SK-N-SH (cell line): ENCODE data around the gene HPCAL4. TPM values are rescaled to one million over a fixed set of nuclear protein-coding genes. Genes with fewer than 3 reads are reported as not detected.

ENCODE experiments used
- CTCF ChIA-PET: fragments of 300-600, 350-600 bp; formaldehyde crosslinking; extraction: SDS; loops from one replicate; lab custom pipeline; 2021; lab: Yijun Ruan, JAX
- POLR2A ChIA-PET: fragments of 350-600 bp; sonication (Branson Sonifier 250); formaldehyde crosslinking; extraction: SDS; loops from one replicate; lab custom pipeline; 2020; ENCODE audit warnings: antibody characterized with exemption, inconsistent platforms; lab: Yijun Ruan, JAX
- DNase-seq: peaks from one replicate; pipeline ENCODE4 v3.0.0; 2012
- H2AFZ ChIP-seq: fragments of 200-600 bp; sonication (generic); 2 replicates; pipeline ENCODE4 v1.8.1; 2016; ENCODE audit warnings: antibody characterized with exemption, mild to moderate bottlenecking, low read depth
- H3F3A ChIP-seq: fragments of 200-600 bp; sonication (generic); replicated peaks from 2 replicates; pipeline ENCODE3; 2016; ENCODE audit warnings: antibody characterized with exemption, mild to moderate bottlenecking; ENCODE audit not compliant: insufficient read depth
- H3K27ac ChIP-seq, 2 experiments: fragments of 200-500 bp in 1 of 2; fragments of 200-600 bp in 1 of 2; sonication (Bioruptor generic) in 1 of 2; sonication (generic), shearing (Covaris generic) in 1 of 2; 2 replicates each; pipeline versions ENCODE4 v1.5.1 to v1.6.1; 2014 to 2016; ENCODE audit warnings: low read depth in 2 of 2, inconsistent platforms in 1 of 2, low read length in 1 of 2, mild to moderate bottlenecking in 1 of 2, mixed read lengths in 1 of 2
- H3K27me3 ChIP-seq: fragments of 200-600 bp; sonication (generic), shearing (Covaris generic); 2 replicates; pipeline ENCODE4 v1.6.1; 2016; ENCODE audit warnings: mixed run types; ENCODE audit not compliant: insufficient read depth
- H3K36me3 ChIP-seq, 2 experiments: fragments of 200-500 bp in 1 of 2; fragments of 200-600 bp in 1 of 2; sonication (Bioruptor generic) in 1 of 2; sonication (generic) in 1 of 2; replicated peaks in 1 of 2; 2 replicates each; pipeline versions ENCODE3 to v1.5.1; 2014 to 2016; ENCODE audit warnings: low read length in 1 of 2, mild to moderate bottlenecking in 1 of 2; ENCODE audit not compliant: insufficient read depth in 2 of 2, control insufficient read depth in 1 of 2
- H3K4me1 ChIP-seq, 2 experiments: fragments of 200-500 bp in 1 of 2; fragments of 200-600 bp in 1 of 2; sonication (Bioruptor generic) in 1 of 2; sonication (generic), shearing (Covaris generic) in 1 of 2; 2 replicates each; pipeline versions ENCODE4 v1.5.1 to v1.6.1; 2014 to 2016; ENCODE audit warnings: low read depth in 1 of 2, low read length in 1 of 2, mixed run types in 1 of 2; ENCODE audit not compliant: insufficient read depth in 2 of 2, control insufficient read depth in 1 of 2
- H3K4me2 ChIP-seq: fragments of 200-600 bp; sonication (generic), shearing (Covaris generic); 2 replicates; pipeline ENCODE4 v1.6.1; 2017; ENCODE audit warnings: mixed run types
- H3K4me3 ChIP-seq, 2 experiments: fragments of 200-500 bp in 1 of 2; fragments of 200-600 bp in 1 of 2; sonication (Bioruptor generic) in 1 of 2; sonication (generic), shearing (Covaris generic) in 1 of 2; 2 replicates each; pipeline versions ENCODE4 v1.5.1 to v1.8.1; 2014 to 2016; ENCODE audit warnings: low read depth in 2 of 2, inconsistent platforms in 1 of 2, low read length in 1 of 2, mild to moderate bottlenecking in 1 of 2, mixed read lengths in 1 of 2, moderate library complexity in 1 of 2
- H3K79me2 ChIP-seq: fragments of 200-600 bp; sonication (generic); 2 replicates; pipeline ENCODE4 v1.8.1; 2017; ENCODE audit warnings: mild to moderate bottlenecking; ENCODE audit not compliant: insufficient read depth
- H3K9ac ChIP-seq: fragments of 200-600 bp; sonication (generic); 2 replicates; pipeline ENCODE4 v1.6.1; 2017; ENCODE audit warnings: mixed run types
- H3K9me2 ChIP-seq: fragments of 200-600 bp; sonication (generic); 2 replicates; pipeline ENCODE4 v1.6.1; 2017; ENCODE audit warnings: mixed run types
- H3K9me3 ChIP-seq: fragments of 200-600 bp; sonication (generic); 2 replicates; pipeline ENCODE4 v1.6.1; 2017; ENCODE audit warnings: mixed run types, mild to moderate bottlenecking, moderate library complexity
- H4K20me1 ChIP-seq: fragments of 200-600 bp; sonication (generic); 2 replicates; pipeline ENCODE4 v1.6.1; 2017; ENCODE audit warnings: mild to moderate bottlenecking, mixed run types; ENCODE audit not compliant: insufficient read depth
- EZH2phosphoT487 ChIP-seq: fragments of 200-600 bp; sonication (generic); IDR thresholded peaks from 2 replicates; pipeline ENCODE4 v1.6.1; 2017; ENCODE audit warnings: low read depth, mixed run types, mild to moderate bottlenecking, antibody characterized with exemption, moderate library complexity, borderline replicate concordance
- FOSL2 ChIP-seq: IDR thresholded peaks from 2 replicates; pipeline ENCODE4 v1.4.0; 2012; ENCODE audit warnings: low read depth, mild to moderate bottlenecking, moderate library complexity, borderline replicate concordance
- FOXJ3 ChIP-seq: sonication (generic); formaldehyde crosslinking; IDR thresholded peaks from 2 replicates; pipeline ENCODE4 v1.5.1; 2020; ENCODE audit warnings: mild to moderate bottlenecking, missing genetic modification reagents
- GABPA ChIP-seq: IDR thresholded peaks from 2 replicates; pipeline ENCODE4 v1.4.0; 2012; ENCODE audit warnings: low read depth, mild to moderate bottlenecking
- MAX ChIP-seq: IDR thresholded peaks from 2 replicates; pipeline ENCODE4 v1.4.0; 2012; ENCODE audit warnings: low read depth
- MXI1 ChIP-seq: IDR thresholded peaks from 2 replicates; pipeline ENCODE4 v1.6.1; 2012; ENCODE audit warnings: mild to moderate bottlenecking, low read depth, low read length, improper control_type of control experiment
- NFIC ChIP-seq: IDR thresholded peaks from 2 replicates; pipeline ENCODE4 v1.4.0; 2012; ENCODE audit warnings: borderline replicate concordance
- PBX3 ChIP-seq: IDR thresholded peaks from 2 replicates; pipeline ENCODE4; 2012
- TCF12 ChIP-seq: IDR thresholded peaks from 2 replicates; pipeline ENCODE4 v1.4.0; 2012
- WGBS: methylation state at CpG from one replicate; pipeline ENCODE4 v1.1.6; 2017; ENCODE audit warnings: low lambda C conversion rate; 5-methylcytosine and 5-hydroxymethylcytosine counted together
- polyA plus RNA-seq, 3 experiments: library from polyadenylated mRNA; depleted of rRNA; stranded (reverse); fragments of >200 nt; gene quantifications; 2 replicates each; pipeline ENCODE4 v1.2.3, GENCODE V29; 2012

HPCAL4 gene
- polyA plus RNA-seq, 1 of the 3 experiments (the other 2 are of a cell fraction) = 0.15 TPM

GRCh38 chr1:39642796-39643195, 48.4 kb downstream of the HPCAL4 start:
- no peaks in the 10 kb centered on the region for H3K9me3 ChIP-seq
- 35% methylated on average over 4 of the region's 4 CpGs for WGBS
- no peaks in the 10 kb centered on the region for H3K27me3 ChIP-seq
- CTCF ChIA-PET = interaction anchor here (2.4 to 3.0 kb wide), 3 partner anchors 16 to 37 kb away, joined by 9 to 12 read pairs (median 10); partner anchors contain the start of gene NT5C1A
- H4K20me1 ChIP-seq = no peaks in the 10 kb centered on the region
- H3K36me3 ChIP-seq = no peaks in the 10 kb centered on the region
- no peak for DNase-seq
- peak overlapping the region; percentile 75; the same call in 1 of the 2 replicates for H2AFZ ChIP-seq
- POLR2A ChIA-PET = no interaction called here
- no peaks in the 10 kb centered on the region for H3K9me2 ChIP-seq
- no peak overlapping the region for H3K4me3 ChIP-seq
- H3K79me2 ChIP-seq = no peaks in the 10 kb centered on the region
- no peak overlapping the region for H3K9ac ChIP-seq
- peak; percentile 30; the same call in 1 of the 2 replicates for TF ChIP-seq FOSL2
- TF ChIP-seq NFIC = peak; percentile 40; the same call in 1 of the 2 replicates
- TF ChIP-seq PBX3 = 0 out of 2 replicates have a peak, but pooled peaks have one; percentile 16
- TF ChIP-seq MAX = no peak
- TF ChIP-seq, all 33 proteins: peak for 3
- Histone ChIP-seq H3F3A (peaks cover 8% of the 10 kb centered on the region), H3K4me2 (0 out of 2 replicates have a peak overlapping the region, but pooled peaks have one; percentile 22), H3K27ac (peak overlapping the region in 1 of 2 experiments; percentile 47; a peak in 2 of 4 replicates), H3K4me1 (peaks cover 4 to 34% of the 10 kb centered on the region in 2 experiments; a peak in 2 of 4 replicates)

DNA sequence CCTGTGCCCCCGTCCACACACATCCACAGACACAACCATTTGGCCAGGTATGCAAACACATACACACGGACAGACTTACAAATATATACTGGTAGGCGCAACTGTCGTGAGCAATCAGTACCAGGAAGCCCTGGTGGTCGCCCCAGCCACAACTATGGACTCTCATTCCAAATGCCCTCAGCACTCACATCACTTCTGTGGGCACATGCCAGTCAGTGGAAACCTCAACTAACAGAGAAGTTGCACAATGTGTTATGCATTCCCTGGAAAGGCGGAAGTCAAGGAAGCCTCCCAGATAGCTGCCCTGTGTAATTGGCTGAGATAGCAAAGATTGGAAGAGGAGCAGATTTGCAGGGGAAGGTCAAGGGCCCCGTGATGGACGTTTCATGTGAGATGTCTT, 50.4 kb downstream of the HPCAL4 start:
- no peak overlapping the region for H3K27ac ChIP-seq
- no peaks in the 10 kb centered on the region for H3K36me3 ChIP-seq
- no peaks in the 10 kb centered on the region for H3K79me2 ChIP-seq
- H3F3A ChIP-seq = peaks cover 8% of the 10 kb centered on the region
- H3K9me2 ChIP-seq = no peaks in the 10 kb centered on the region
- no peak overlapping the region for H3K9ac ChIP-seq
- CTCF ChIA-PET = interaction anchor here (0.6 to 3.8 kb wide), 4 partner anchors 13 to 63 kb away, joined by 3 to 18 read pairs (median 8); no protein-coding TSS in a partner anchor
- WGBS = 89% methylated on average over 8 of the region's 8 CpGs
- no peaks in the 10 kb centered on the region for H4K20me1 ChIP-seq
- no peak overlapping the region for H3K4me3 ChIP-seq
- H3K4me1 ChIP-seq = peaks cover 4 to 28% of the 10 kb centered on the region in 2 experiments; a peak in 3 of 4 replicates
- no peaks in the 10 kb centered on the region for H3K27me3 ChIP-seq
- H2AFZ ChIP-seq = no peak overlapping the region
- no peak for TF ChIP-seq FOXJ3 (CRISPR knock-in tag)
- no peak for TF ChIP-seq EZH2phosphoT487
- no peak for TF ChIP-seq GABPA
- TF ChIP-seq MXI1 = no peak
- no peak for TF ChIP-seq TCF12
- no peak for TF ChIP-seq PBX3
- TF ChIP-seq, all 33 proteins: peak for 0
- H3K4me2 ChIP-seq = no peak overlapping the region
- H3K9me3 ChIP-seq = no peaks in the 10 kb centered on the region
- DNase-seq = no peak
- POLR2A ChIA-PET = no interaction called here
